ENCODE data around the gene RAP1GDS1. TPM values are rescaled to one million over a fixed set of nuclear protein-coding genes. Genes with fewer than 3 reads are reported as not detected.
A peak's percentile ranks its signal among the peaks of the same experiment; 100 is the strongest.
"Not testable (repeated sequence)": the region's sequence is repeated elsewhere in the genome, so short reads cannot be mapped to it uniquely, and the experiment has no call there.

Gene RAP1GDS1
- total and polyA plus RNA-seq, 2 of the 4 experiments (the other 2 are of a cell fraction): 29.0 to 85.1 TPM

GRCh38 chr4:98479590-98479989 is 218.4 kb downstream of the RAP1GDS1 start:
- H3K23ac ChIP-seq (ENCODE audit: low read depth, low read length); H3K27me3 ChIP-seq (ENCODE audit: control insufficient read depth, insufficient read depth, low read length); BruUV-seq (replicated peaks); H3K9ac ChIP-seq (ENCODE audit: low read depth, low read length); CTCF ChIA-PET; H3K9me3 ChIP-seq (ENCODE audit: control insufficient read depth, insufficient read depth, low read length); ATAC-seq (ENCODE audit: low read depth); H3K18ac ChIP-seq (ENCODE audit: low read depth, low read length); H4K5ac ChIP-seq (ENCODE audit: low read depth, low read length); H4K8ac ChIP-seq (ENCODE audit: low read depth in 2 of 2, low read length in 2 of 2); H3K4me3 ChIP-seq (ENCODE audit: insufficient read depth, low read depth, low read length); H3K27ac ChIP-seq (ENCODE audit: insufficient read depth, low read length); dilution Hi-C loops (cut with HindIII; ENCODE audit: low sequenced_read_pairs, unreplicated experiment); in situ Hi-C loops (cut with MboI; ENCODE audit: low sequenced_read_pairs); H2AFZ ChIP-seq (replicated peaks; ENCODE audit: low read length, poor library complexity); H2BK5ac ChIP-seq (ENCODE audit: low read depth, low read length, poor library complexity, severe bottlenecking); H3K56ac ChIP-seq (ENCODE audit: extremely low read depth, insufficient read depth, low read length); H2AK9ac ChIP-seq (replicated peaks; ENCODE audit: low read depth, low read length, poor library complexity); H4K20me1 ChIP-seq (ENCODE audit: insufficient read depth, low read length); H2AK5ac ChIP-seq (ENCODE audit: low read depth, low read length); H3K4ac ChIP-seq (ENCODE audit: low read depth, low read length); POLR2A ChIA-PET (ENCODE audit: unreplicated experiment); intact Hi-C loops (cut with micrococcal nuclease); H4K91ac ChIP-seq (ENCODE audit: insufficient read depth, low read depth, low read length); H2BK15ac ChIP-seq (ENCODE audit: low read depth, low read length); H2BK120ac ChIP-seq (ENCODE audit: low read depth, low read length): not testable (repeated sequence)
- WGBS, 2 experiments (ENCODE audit: extremely low coverage in 2 of 2, insufficient read length in 1 of 2): no CpG with 5 or more reads among the region's 2 CpGs
- peaks cover 17% of the 10 kb centered on the region for H3K4me1 ChIP-seq (ENCODE audit: control insufficient read depth, insufficient read depth, low read length)
- peaks cover 33% of the 10 kb centered on the region for H3K9me1 ChIP-seq (ENCODE audit: insufficient read depth, low read length)
- peaks cover 30 to 60% of the 10 kb centered on the region in 2 experiments for H3K79me1 ChIP-seq (ENCODE audit: low read depth in 1 of 2, low read length in 2 of 2)
- peak; percentile 30 for DNase-seq
- peak overlapping the region; percentile 43; the same call in 1 of the 2 replicates for H3K4me2 ChIP-seq (ENCODE audit: low read depth, low read length)
- H3K36me3 ChIP-seq (ENCODE audit: control insufficient read depth, insufficient read depth, low read length): peaks cover 23% of the 10 kb centered on the region
- H3K14ac ChIP-seq (replicated peaks; ENCODE audit: low read depth, low read length): 0 out of 2 replicates have a peak overlapping the region, but pooled peaks have one; percentile 4
- peak overlapping the region; percentile 20; the same call in 1 of the 2 replicates for H2BK20ac ChIP-seq (ENCODE audit: low read depth, low read length)

All from IMR-90 (cell line).